Inflammatory macrophage treated with lipopolysaccharide for 1 hour (primary cell): ENCODE data around the gene GNPDA1.

Experiments used
- DNase-seq, 2 donors: peaks; one replicate each; pipeline ENCODE4 v3.0.0-alpha.2; 2020 to 2022

GNPDA1 gene

GRCh38 chr5:141951332-141951781, 61.5 kb downstream of the GNPDA1 start:
- no peak for DNase-seq
